Cardiac muscle cell (in vitro differentiated cells and primary cell): ENCODE measurements around the gene BTAF1. TPM values are rescaled to one million over a fixed set of nuclear protein-coding genes. Genes with fewer than 3 reads are reported as not detected.

ENCODE experiments used
- DNase-seq, 2 donors: peaks; one replicate each; pipeline versions ENCODE4 v3.0.0 to v3.0.0-alpha.2; 2010 to 2017; ENCODE audit warnings: low read depth in 1 of 2, low spot score in 1 of 2
- H3K27ac ChIP-seq: fragments of 200-600 bp; sonication (generic); 2 replicates; pipeline ENCODE4 v1.5.1; 2016
- H3K27me3 ChIP-seq: fragments of 200-600 bp; sonication (generic); 2 replicates; pipeline ENCODE4 v1.6.0; 2016; ENCODE audit warnings: control low read depth
- H3K36me3 ChIP-seq: fragments of 200-600 bp; sonication (generic); 2 replicates; pipeline ENCODE4 v1.5.1; 2016; ENCODE audit warnings: control low read depth
- H3K4me1 ChIP-seq: fragments of 200-600 bp; sonication (generic); 2 replicates; pipeline ENCODE4 v1.8.1; 2017; ENCODE audit warnings: low read depth, mild to moderate bottlenecking, mixed run types
- H3K4me3 ChIP-seq: fragments of 200-600 bp; sonication (generic); 2 replicates; pipeline ENCODE4 v1.5.1; 2016; ENCODE audit warnings: mild to moderate bottlenecking
- H3K9me3 ChIP-seq: fragments of 200-600 bp; sonication (generic); 2 replicates; pipeline ENCODE4 v1.5.1; 2017; ENCODE audit warnings: low read depth, mild to moderate bottlenecking, control low read depth
- CTCF ChIP-seq: IDR thresholded peaks from 2 replicates; pipeline ENCODE4 v1.5.1; 2012; ENCODE audit warnings: low read depth, mild to moderate bottlenecking, low read length
- polyA plus RNA-seq: library from polyadenylated mRNA; unstranded; fragments of >200 nt; fragmentation: Nextera tagmentation; extraction: Ambion mirVana; gene quantifications from 2 replicates; pipeline ENCODE4 v1.2.1, GENCODE V29; 2016
- total RNA-seq: library from RNA; depleted of rRNA; stranded (reverse); fragments of >200 nt; gene quantifications from 2 replicates; pipeline ENCODE4 v1.2.3, GENCODE V29; 2016

Gene BTAF1
- total and polyA plus RNA-seq, 2 experiments from 2014 or later: 35.1 to 121 TPM

GRCh38 chr10:91996266-91996665 lies 72.7 kb downstream of the BTAF1 start:
- no peak for TF ChIP-seq CTCF
- no peak overlapping the region for H3K4me3 ChIP-seq
- peaks cover 60% of the 10 kb centered on the region for H3K36me3 ChIP-seq
- no peak overlapping the region for H3K27ac ChIP-seq
- H3K4me1 ChIP-seq: no peaks in the 10 kb centered on the region
- H3K9me3 ChIP-seq: no peaks in the 10 kb centered on the region
- H3K27me3 ChIP-seq: no peaks in the 10 kb centered on the region
- DNase-seq: no peak

- Histone ChIP-seq H3K27me3 (no peaks in the 10 kb centered on the region), H3K27ac (no peak overlapping the region), H3K36me3 (peaks cover 48% of the 10 kb centered on the region), H3K4me3 (no peak overlapping the region), H3K9me3 (no peaks in the 10 kb centered on the region), H3K4me1 (no peaks in the 10 kb centered on the region)
- no peak for TF ChIP-seq CTCF
- no peak for DNase-seq
Measured at GRCh38 chr10:92001581-92001980, 78.0 kb downstream of the BTAF1 start.

DNA sequence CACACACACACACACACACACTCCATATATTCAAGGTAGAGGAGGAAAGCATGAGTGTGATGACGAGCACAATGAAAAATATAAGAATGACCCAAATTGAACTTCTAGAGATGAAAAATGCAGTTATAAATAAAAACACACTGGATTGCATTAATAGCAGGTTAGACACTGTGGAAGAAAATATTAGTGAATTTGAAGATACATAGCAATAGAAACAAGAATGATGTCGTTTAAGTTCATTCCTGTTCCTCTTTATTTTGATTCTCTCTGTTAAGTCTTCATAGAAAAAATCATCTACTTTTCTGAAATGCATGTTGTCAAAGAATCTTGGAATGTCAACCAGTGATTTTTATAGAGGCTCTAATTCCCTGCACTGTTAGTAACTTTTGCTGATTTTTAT lies 78.4 kb downstream of the BTAF1 start:
- H3K4me3 ChIP-seq: no peak overlapping the region
- H3K36me3 ChIP-seq: peaks cover 44% of the 10 kb centered on the region
- no peak overlapping the region for H3K27ac ChIP-seq
- no peak for DNase-seq
- no peaks in the 10 kb centered on the region for H3K4me1 ChIP-seq
- no peaks in the 10 kb centered on the region for H3K9me3 ChIP-seq
- TF ChIP-seq CTCF: no peak
- H3K27me3 ChIP-seq: no peaks in the 10 kb centered on the region

DNA sequence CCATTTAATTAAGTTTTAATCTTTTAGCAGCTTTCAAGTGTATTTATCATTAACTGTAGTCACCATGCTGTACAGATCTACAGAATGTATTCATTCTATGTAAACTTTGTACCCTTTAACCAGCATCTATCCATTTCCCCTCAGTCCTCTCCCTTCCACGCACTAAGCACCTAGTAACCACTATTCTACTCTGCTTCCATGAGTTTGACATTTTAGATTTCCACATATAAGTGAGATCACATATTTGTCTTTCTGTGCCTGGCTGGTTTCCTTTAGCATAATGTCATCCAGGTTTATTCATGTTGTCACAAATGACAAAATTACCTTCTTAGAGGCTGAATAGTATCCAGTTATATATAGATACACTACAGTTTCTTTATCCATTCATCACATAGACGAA lies 79.7 kb downstream of the BTAF1 start:
- TF ChIP-seq CTCF: no peak
- H3K4me3 ChIP-seq: no peak overlapping the region

GRCh38 chr10:92005978-92006377 lies 82.4 kb downstream of the BTAF1 start:
- H3K27me3 ChIP-seq: no peaks in the 10 kb centered on the region
- peaks cover 33% of the 10 kb centered on the region for H3K36me3 ChIP-seq
- no peak for TF ChIP-seq CTCF
- no peaks in the 10 kb centered on the region for H3K4me1 ChIP-seq
- peak in 1 of 2 donors; percentile 29 for DNase-seq
- no peak overlapping the region for H3K4me3 ChIP-seq
- no peak overlapping the region for H3K27ac ChIP-seq
- no peaks in the 10 kb centered on the region for H3K9me3 ChIP-seq

More for the DNA sequence above, 79.7 kb downstream of the BTAF1 start:
- Histone ChIP-seq H3K27ac (no peak overlapping the region), H3K36me3 (peaks cover 32% of the 10 kb centered on the region), H3K4me1 (no peaks in the 10 kb centered on the region), H3K9me3 (no peaks in the 10 kb centered on the region), H3K27me3 (no peaks in the 10 kb centered on the region)
- DNase-seq: no peak

DNA sequence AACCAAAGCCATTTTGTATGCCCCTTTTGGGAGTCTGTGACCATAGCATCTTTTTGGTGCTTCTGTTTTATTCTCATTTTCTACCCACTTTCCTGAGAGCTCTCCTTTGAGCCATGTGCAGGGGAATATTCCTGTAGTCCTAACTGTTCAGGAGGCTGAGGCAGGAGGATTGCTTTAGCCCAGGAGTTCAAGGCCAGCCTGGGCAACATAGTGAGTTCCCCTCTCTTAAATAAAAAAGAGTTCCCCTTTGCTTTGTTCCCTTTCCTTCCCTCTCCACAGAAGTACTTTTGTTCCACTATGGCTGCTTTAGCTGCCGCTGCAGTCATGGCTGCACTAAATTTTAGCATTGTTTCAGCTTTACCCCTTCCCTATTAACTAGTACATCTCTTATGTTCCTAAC lies 85.9 kb downstream of the BTAF1 start:
- Histone ChIP-seq H3K4me1 (no peaks in the 10 kb centered on the region), H3K4me3 (no peak overlapping the region), H3K27ac (no peak overlapping the region), H3K27me3 (no peaks in the 10 kb centered on the region), H3K36me3 (peaks cover 43% of the 10 kb centered on the region), H3K9me3 (no peaks in the 10 kb centered on the region)
- TF ChIP-seq CTCF: no peak
- no peak for DNase-seq
